Coronary artery (tissue), 2 donors: ENCODE measurements around the gene CCDC102B.
"Not testable (repeated sequence)": the region's sequence is repeated elsewhere in the genome, so short reads cannot be mapped to it uniquely, and the experiment has no call there.

ENCODE experiments used
- DNase-seq: peaks from one replicate; pipeline ENCODE4 v3.0.0-alpha.2; 2017; ENCODE audit warnings: low spot score
- H3K27ac ChIP-seq, 2 donors: fragments of 200-600 bp; sonication (generic); one replicate each; pipeline ENCODE4 v1.5.1; 2016 to 2019
- H3K4me3 ChIP-seq: fragments of 200-600 bp; sonication (generic); 2 replicates; pipeline ENCODE4 v1.5.1; 2016; ENCODE audit warnings: mild to moderate bottlenecking, moderate library complexity
- TF ChIP-seq, protein P1 (sequence below): fragments of 200-600 bp; sonication (generic); IDR thresholded peaks from one replicate; pipeline ENCODE4 v1.5.1; 2019; ENCODE audit warnings: antibody characterized with exemption

The CCDC102B gene

DNA sequence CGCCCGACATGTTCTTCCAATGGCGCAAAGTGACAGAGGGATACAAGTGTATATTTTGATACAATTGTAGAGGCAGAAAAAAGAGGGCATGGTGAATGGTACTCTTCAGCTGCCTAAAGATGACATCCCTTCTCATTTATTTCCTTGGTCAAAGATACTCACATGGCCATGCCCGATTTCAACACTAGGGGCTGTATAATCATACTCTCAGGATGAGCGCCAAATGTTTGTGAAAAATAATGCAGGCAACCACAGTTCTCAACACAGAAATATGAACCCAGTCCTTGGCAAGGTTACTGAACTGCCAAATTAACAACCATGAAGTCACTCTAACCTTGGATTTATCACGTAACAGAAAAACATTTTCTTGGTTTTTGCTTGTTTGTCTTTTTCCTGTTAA, 204.4 kb downstream of the CCDC102B start:
- TF ChIP-seq, protein P1, sequence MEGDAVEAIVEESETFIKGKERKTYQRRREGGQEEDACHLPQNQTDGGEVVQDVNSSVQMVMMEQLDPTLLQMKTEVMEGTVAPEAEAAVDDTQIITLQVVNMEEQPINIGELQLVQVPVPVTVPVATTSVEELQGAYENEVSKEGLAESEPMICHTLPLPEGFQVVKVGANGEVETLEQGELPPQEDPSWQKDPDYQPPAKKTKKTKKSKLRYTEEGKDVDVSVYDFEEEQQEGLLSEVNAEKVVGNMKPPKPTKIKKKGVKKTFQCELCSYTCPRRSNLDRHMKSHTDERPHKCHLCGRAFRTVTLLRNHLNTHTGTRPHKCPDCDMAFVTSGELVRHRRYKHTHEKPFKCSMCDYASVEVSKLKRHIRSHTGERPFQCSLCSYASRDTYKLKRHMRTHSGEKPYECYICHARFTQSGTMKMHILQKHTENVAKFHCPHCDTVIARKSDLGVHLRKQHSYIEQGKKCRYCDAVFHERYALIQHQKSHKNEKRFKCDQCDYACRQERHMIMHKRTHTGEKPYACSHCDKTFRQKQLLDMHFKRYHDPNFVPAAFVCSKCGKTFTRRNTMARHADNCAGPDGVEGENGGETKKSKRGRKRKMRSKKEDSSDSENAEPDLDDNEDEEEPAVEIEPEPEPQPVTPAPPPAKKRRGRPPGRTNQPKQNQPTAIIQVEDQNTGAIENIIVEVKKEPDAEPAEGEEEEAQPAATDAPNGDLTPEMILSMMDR: no peak
- DNase-seq: no peak
- no peak overlapping the region for H3K4me3 ChIP-seq
- no peak overlapping the region for H3K27ac ChIP-seq

DNA sequence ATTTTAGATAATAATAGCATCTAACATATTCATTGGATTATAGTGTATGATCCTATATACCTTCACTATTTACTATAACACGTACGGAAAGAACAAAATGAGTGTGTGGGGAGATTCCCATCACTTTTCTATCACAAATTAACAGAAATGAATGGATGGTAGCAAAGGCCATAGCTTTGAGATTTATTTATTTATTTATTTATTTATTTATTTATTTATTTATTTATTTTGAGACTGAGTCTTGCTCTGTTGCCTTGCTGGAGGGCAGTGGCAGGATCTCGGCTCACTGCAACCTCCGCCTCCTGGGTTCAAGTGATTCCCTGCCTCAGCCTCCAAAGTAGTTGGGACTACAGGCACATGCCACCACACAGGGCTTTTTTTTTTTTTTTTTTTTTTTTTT, 208.3 kb downstream of the CCDC102B start:
- H3K4me3 ChIP-seq, DNase-seq, H3K27ac ChIP-seq: not testable (repeated sequence)

DNA sequence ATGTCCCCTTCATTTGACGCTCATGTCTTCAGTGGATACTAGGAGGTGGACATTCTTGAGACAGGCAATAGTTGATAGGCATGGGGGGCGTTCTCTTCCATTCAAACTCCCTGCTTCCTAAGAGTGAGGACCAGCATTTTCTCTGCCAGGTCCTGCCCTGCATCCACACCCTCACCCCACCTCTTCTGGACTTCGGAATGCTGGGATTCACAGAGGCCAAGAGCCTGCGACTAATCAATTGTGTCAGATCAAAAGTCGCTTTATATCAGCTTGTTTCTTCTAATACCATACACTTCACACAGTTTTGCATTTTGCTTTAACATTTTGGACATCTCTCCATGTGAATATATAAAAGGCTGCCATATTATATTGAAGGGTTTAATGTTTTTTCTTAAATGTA, 210.7 kb downstream of the CCDC102B start:
- Histone ChIP-seq H3K4me3 (no peak overlapping the region), H3K27ac (no peak overlapping the region)
- TF ChIP-seq, protein P1: no peak
- DNase-seq: no peak

DNA sequence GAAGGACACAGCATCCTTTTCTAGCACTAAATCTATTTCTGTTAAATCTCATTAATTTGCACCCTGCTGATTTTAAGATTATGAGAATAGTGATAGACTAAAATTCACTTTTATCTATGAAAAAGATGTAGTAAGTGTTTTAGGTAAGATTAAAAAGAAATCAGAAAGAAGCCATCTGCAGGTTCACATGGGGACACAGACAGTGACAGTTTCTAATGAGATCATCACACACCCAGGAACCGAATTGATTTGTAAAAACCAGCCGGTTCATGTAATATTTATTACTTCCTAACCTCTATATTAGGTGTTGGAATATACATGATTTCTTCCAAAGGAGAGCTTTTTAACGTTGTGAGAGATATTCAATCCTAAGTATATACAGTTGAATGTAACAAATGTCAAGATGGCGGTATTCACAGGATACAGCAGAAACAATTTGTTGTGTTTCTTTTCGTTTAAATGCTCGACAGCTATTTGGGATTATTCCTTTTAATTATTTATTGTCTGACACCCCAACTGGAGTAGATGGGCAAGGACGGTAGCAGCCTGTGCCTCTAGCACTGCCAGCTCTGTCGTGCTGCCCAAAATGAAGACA, 223.4 kb downstream of the CCDC102B start:
- Histone ChIP-seq H3K4me3 (no peak overlapping the region), H3K27ac (no peak overlapping the region)
- TF ChIP-seq, protein P1: no peak
- DNase-seq: no peak

DNA sequence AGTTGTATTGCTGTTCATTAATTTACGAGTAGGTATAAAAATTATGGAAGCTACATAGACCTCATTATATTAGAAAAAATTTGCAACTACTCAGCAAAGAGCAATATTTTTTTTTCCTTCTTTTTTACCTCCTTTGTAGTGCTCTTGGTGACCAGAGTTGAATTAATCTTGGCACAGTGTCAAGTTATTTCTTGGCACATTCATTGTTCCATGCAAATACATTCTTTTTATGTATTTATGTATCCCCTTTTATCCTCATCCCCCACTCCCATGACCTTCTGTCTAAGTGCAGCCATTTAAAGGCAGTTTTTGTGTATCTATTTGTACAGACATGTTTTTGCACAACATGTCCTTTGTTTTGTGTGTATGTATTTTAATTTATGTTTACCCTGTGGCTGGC, 224.5 kb downstream of the CCDC102B start:
- DNase-seq: no peak
- TF ChIP-seq, protein P1: no peak
- Histone ChIP-seq H3K27ac (no peak overlapping the region), H3K4me3 (no peak overlapping the region)

DNA sequence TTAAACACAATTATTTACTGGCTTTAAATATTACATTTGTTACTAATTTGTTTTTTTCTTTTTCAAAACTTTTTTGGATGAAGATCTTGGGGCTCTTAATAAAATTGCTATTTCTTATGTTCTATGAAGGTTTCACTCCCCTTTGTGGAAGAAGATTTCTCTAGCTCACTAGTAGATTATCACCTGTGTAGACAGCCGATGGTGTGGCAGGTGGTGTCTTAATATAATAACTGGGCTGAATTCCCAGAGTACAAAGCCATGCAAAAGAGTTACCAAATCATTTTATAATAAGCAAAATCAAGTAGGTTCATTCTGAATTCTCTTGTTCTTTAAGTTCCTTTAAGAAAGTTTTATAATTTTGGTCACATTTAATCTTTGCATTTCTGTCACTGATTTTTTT, 233.7 kb downstream of the CCDC102B start:
- TF ChIP-seq, protein P1: no peak
- DNase-seq: no peak
- H3K27ac ChIP-seq: no peak overlapping the region
- H3K4me3 ChIP-seq: no peak overlapping the region

DNA sequence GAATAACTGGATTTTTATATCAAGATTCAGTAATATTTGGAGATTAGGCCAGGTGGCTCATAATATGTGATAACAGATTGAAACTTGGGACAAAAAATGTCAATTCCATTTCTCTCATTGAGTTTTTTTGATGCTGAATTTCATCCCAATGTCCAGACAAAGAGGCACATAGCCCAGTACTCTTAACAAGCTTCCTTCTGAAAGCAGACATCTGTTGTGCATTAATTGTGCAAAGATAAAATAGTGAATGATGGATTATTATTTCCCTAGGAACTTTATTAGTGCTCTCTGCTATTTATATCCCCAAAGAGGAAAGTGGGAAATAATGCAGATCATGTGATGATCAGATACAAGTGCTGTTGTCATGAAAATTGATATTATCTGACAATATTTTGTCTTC, 234.1 kb downstream of the CCDC102B start:
- TF ChIP-seq, protein P1: no peak
- Histone ChIP-seq H3K27ac (no peak overlapping the region), H3K4me3 (no peak overlapping the region)
- DNase-seq: no peak

DNA sequence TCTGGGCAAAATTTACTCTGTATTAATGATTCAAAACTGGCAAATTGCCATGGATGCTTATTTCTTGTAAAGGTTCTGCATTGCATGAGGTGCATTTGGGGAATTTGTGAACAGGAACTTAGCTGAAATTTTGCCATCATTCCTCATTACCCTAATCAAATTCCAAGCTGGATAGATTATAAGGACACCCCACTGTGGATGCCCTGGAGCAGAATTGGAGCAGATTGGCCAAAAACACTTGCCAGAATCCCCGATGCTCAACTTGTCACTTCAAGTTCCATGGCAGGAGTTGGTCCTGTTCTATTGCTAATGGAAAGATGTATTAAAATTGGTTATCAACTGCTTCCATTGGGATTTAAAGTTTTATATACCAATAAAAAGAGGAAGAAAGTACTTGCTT, 237.9 kb downstream of the CCDC102B start:
- no peak overlapping the region for H3K4me3 ChIP-seq
- TF ChIP-seq, protein P1: no peak

More for the DNA sequence above, 237.9 kb downstream of the CCDC102B start:
- H3K27ac ChIP-seq: no peak overlapping the region
- DNase-seq: no peak
